Skeletal muscle tissue (tissue), 4 donors: ENCODE results near the gene CHN2. TPM values are rescaled to one million over a fixed set of nuclear protein-coding genes. Genes with fewer than 3 reads are reported as not detected.

ENCODE experiments used
- H3K27ac ChIP-seq: one replicate; pipeline ENCODE4 v1.7.0; 2013; ENCODE audit warnings: mild to moderate bottlenecking, low read depth, low read length, inconsistent platforms
- H3K27me3 ChIP-seq, 3 donors: one replicate each; pipeline ENCODE4 v1.7.0; 2013; ENCODE audit warnings: low read length in 3 of 3; ENCODE audit not compliant: control insufficient read depth in 3 of 3, insufficient read depth in 3 of 3
- H3K36me3 ChIP-seq, 3 donors: one replicate each; pipeline ENCODE4 v1.7.0; 2013; ENCODE audit warnings: low read length in 3 of 3; ENCODE audit not compliant: control insufficient read depth in 3 of 3, insufficient read depth in 3 of 3
- H3K4me1 ChIP-seq, 3 donors: one replicate each; pipeline ENCODE4 v1.7.0; 2013; ENCODE audit warnings: low read length in 3 of 3, mild to moderate bottlenecking in 3 of 3; ENCODE audit not compliant: control insufficient read depth in 3 of 3, insufficient read depth in 3 of 3
- H3K4me3 ChIP-seq, 3 donors: one replicate each; pipeline ENCODE4 v1.7.0; 2013; ENCODE audit warnings: low read length in 3 of 3
- H3K9ac ChIP-seq, 3 donors: one replicate each; pipeline ENCODE4 v1.7.0; 2013; ENCODE audit warnings: low read length in 3 of 3, mild to moderate bottlenecking in 3 of 3, moderate library complexity in 2 of 3, low read depth in 1 of 3
- H3K9me3 ChIP-seq, 3 donors: one replicate each; pipeline ENCODE4 v1.7.0; 2013; ENCODE audit warnings: low read length in 3 of 3; ENCODE audit not compliant: control insufficient read depth in 3 of 3
- total RNA-seq: library from RNA; depleted of rRNA; stranded (reverse); fragments of >200 nt; gene quantifications from one replicate; pipeline ENCODE4 v1.2.3, GENCODE V29; 2014
- donor health status: Osteomylitis.

Gene CHN2
- total RNA-seq, 1 donor from 2014 or later: 11.0 TPM

- H3K27me3 ChIP-seq: no peaks in the 10 kb centered on the region
- no peaks in the 10 kb centered on the region for H3K9me3 ChIP-seq
- H3K9ac ChIP-seq: no peak overlapping the region
- H3K4me3 ChIP-seq: no peak overlapping the region
- H3K36me3 ChIP-seq: no peaks in the 10 kb centered on the region
- H3K27ac ChIP-seq: no peak overlapping the region
- no peaks in the 10 kb centered on the region for H3K4me1 ChIP-seq
These were observed 282.3 kb downstream of the CHN2 start for GRCh38 chr7:29476916-29477315.

GRCh38 chr7:29478226-29478625 lies 283.7 kb downstream of the CHN2 start:
- no peaks in the 10 kb centered on the region for H3K27me3 ChIP-seq
- H3K4me3 ChIP-seq: no peak overlapping the region
- H3K27ac ChIP-seq: no peak overlapping the region
- H3K9me3 ChIP-seq: no peaks in the 10 kb centered on the region
- no peaks in the 10 kb centered on the region for H3K4me1 ChIP-seq
- H3K36me3 ChIP-seq: no peaks in the 10 kb centered on the region
- H3K9ac ChIP-seq: no peak overlapping the region

GRCh38 chr7:29478687-29479240 lies 284.2 kb downstream of the CHN2 start:
- no peaks in the 10 kb centered on the region for H3K9me3 ChIP-seq
- no peaks in the 10 kb centered on the region for H3K36me3 ChIP-seq
- H3K9ac ChIP-seq: no peak overlapping the region
- H3K27me3 ChIP-seq: no peaks in the 10 kb centered on the region
- no peak overlapping the region for H3K4me3 ChIP-seq
- no peak overlapping the region for H3K27ac ChIP-seq
- no peaks in the 10 kb centered on the region for H3K4me1 ChIP-seq

GRCh38 chr7:29479301-29480200 lies 285.0 kb downstream of the CHN2 start:
- no peak overlapping the region for H3K4me3 ChIP-seq

GRCh38 chr7:29480451-29480850 lies 285.9 kb downstream of the CHN2 start:
- Histone ChIP-seq H3K9me3 (no peaks in the 10 kb centered on the region), H3K9ac (no peak overlapping the region), H3K36me3 (no peaks in the 10 kb centered on the region), H3K27me3 (no peaks in the 10 kb centered on the region), H3K4me3 (no peak overlapping the region), H3K27ac (no peak overlapping the region), H3K4me1 (no peaks in the 10 kb centered on the region)

More at GRCh38 chr7:29479301-29480200, 285.0 kb downstream of the CHN2 start:
- H3K4me1 ChIP-seq: no peaks in the 10 kb centered on the region
- no peaks in the 10 kb centered on the region for H3K9me3 ChIP-seq
- H3K27ac ChIP-seq: no peak overlapping the region
- no peaks in the 10 kb centered on the region for H3K27me3 ChIP-seq
- H3K9ac ChIP-seq: no peak overlapping the region
- no peaks in the 10 kb centered on the region for H3K36me3 ChIP-seq

GRCh38 chr7:29480934-29481651 lies 286.5 kb downstream of the CHN2 start:
- Histone ChIP-seq H3K36me3 (no peaks in the 10 kb centered on the region), H3K27me3 (no peaks in the 10 kb centered on the region), H3K4me3 (no peak overlapping the region), H3K27ac (no peak overlapping the region), H3K4me1 (no peaks in the 10 kb centered on the region), H3K9me3 (no peaks in the 10 kb centered on the region), H3K9ac (no peak overlapping the region)

- Histone ChIP-seq H3K9ac (no peak overlapping the region), H3K27ac (no peak overlapping the region), H3K4me1 (no peaks in the 10 kb centered on the region), H3K9me3 (no peaks in the 10 kb centered on the region), H3K27me3 (no peaks in the 10 kb centered on the region), H3K4me3 (no peak overlapping the region), H3K36me3 (no peaks in the 10 kb centered on the region)
These were observed 287.5 kb downstream of the CHN2 start for GRCh38 chr7:29482056-29482455.

- H3K27me3 ChIP-seq: no peaks in the 10 kb centered on the region
- no peak overlapping the region for H3K4me3 ChIP-seq
- no peak overlapping the region for H3K27ac ChIP-seq
- H3K9me3 ChIP-seq: no peaks in the 10 kb centered on the region
- no peaks in the 10 kb centered on the region for H3K4me1 ChIP-seq
- no peak overlapping the region for H3K9ac ChIP-seq
- H3K36me3 ChIP-seq: no peaks in the 10 kb centered on the region
These were observed 288.9 kb downstream of the CHN2 start for GRCh38 chr7:29483219-29484104.

GRCh38 chr7:29484280-29484679 lies 289.7 kb downstream of the CHN2 start:
- Histone ChIP-seq H3K36me3 (no peaks in the 10 kb centered on the region), H3K27ac (no peak overlapping the region), H3K9me3 (no peaks in the 10 kb centered on the region), H3K27me3 (no peaks in the 10 kb centered on the region), H3K4me3 (no peak overlapping the region), H3K4me1 (no peaks in the 10 kb centered on the region), H3K9ac (no peak overlapping the region)
